Esophagus muscularis mucosa (tissue), 4 donors: ENCODE results near the gene PARD3B. TPM values are rescaled to one million over a fixed set of nuclear protein-coding genes. Genes with fewer than 3 reads are reported as not detected.
"Not testable (repeated sequence)": the region's sequence is repeated elsewhere in the genome, so short reads cannot be mapped to it uniquely, and the experiment has no call there.

Source experiments
- DNase-seq: peaks from one replicate; pipeline ENCODE4 v3.0.0-alpha.2; 2017; ENCODE audit errors: extremely low spot score
- H3K27ac ChIP-seq, 4 donors: fragments of 200-600 bp; sonication (generic); replicated peaks in 1 of 4; 1 replicate in 3 of 4; 2 replicates in 1 of 4; pipeline ENCODE4 v1.5.1; 2016 to 2019; ENCODE audit warnings: mild to moderate bottlenecking in 1 of 4
- H3K27me3 ChIP-seq, 4 donors: fragments of 200-600 bp; sonication (generic); one replicate each; pipeline versions ENCODE4 v1.5.1 to v1.6.0; 2016 to 2019
- H3K36me3 ChIP-seq, 4 donors: fragments of 200-600 bp; sonication (generic); one replicate each; pipeline ENCODE4 v1.5.1; 2016 to 2019
- H3K4me1 ChIP-seq, 4 donors: fragments of 200-600 bp; sonication (generic); one replicate each; pipeline ENCODE4 v1.5.1; 2016 to 2019
- H3K4me3 ChIP-seq, 4 donors: fragments of 200-600 bp; sonication (generic); 1 replicate in 2 of 4; 2 replicates in 2 of 4; pipeline ENCODE4 v1.5.1; 2016 to 2019; ENCODE audit warnings: mild to moderate bottlenecking in 4 of 4, moderate library complexity in 1 of 4
- H3K9me3 ChIP-seq, 4 donors: fragments of 200-600 bp; sonication (generic); 1 replicate in 3 of 4; 2 replicates in 1 of 4; pipeline ENCODE4 v1.5.1; 2016 to 2019
- EP300 ChIP-seq: sonication (generic); formaldehyde crosslinking; IDR thresholded peaks from one replicate; pipeline ENCODE4 v1.6.1; 2017; ENCODE audit warnings: antibody characterized with exemption
- POLR2A ChIP-seq: fragments of 450-650 bp; IDR thresholded peaks from one replicate; pipeline ENCODE4 v1.6.1; 2017; ENCODE audit warnings: antibody characterized with exemption, moderate library complexity, mild to moderate bottlenecking, low read depth
- POLR2AphosphoS5 ChIP-seq, 2 donors: sonication (generic); formaldehyde crosslinking; IDR thresholded peaks; one replicate each; pipeline ENCODE4 v1.6.1; 2017; ENCODE audit warnings: antibody characterized with exemption in 2 of 2
- WGBS: methylation state at CpG from one replicate; pipeline ENCODE4 v1.1.5; 2018; 5-methylcytosine and 5-hydroxymethylcytosine counted together
- intact Hi-C: fragments of 100-400 bp; cut with DNase I; formaldehyde crosslinking; loops from one replicate; pipeline ENCODE4 v1.15.1; 2023
- total RNA-seq, 4 donors: library from RNA; depleted of rRNA; stranded (reverse); fragments of >200 nt; gene quantifications; one replicate each; pipeline versions ENCODE4 v1.1.0 to v1.2.1, GENCODE V29; 2016
- TF ChIP-seq, protein P1 (sequence below), 3 experiments: fragments of 200-600 bp in 2 of 3; fragments of 450-650 bp in 1 of 3; sonication (generic) in 2 of 3; IDR thresholded peaks; one replicate each; pipeline ENCODE4 v1.5.1; 2017 to 2019; ENCODE audit warnings: antibody characterized with exemption in 3 of 3, mild to moderate bottlenecking in 2 of 3, moderate library complexity in 1 of 3

PARD3B gene
- total RNA-seq, 4 donors from 2014 or later = 24.2 to 40.8 (median 32.5) TPM

DNA sequence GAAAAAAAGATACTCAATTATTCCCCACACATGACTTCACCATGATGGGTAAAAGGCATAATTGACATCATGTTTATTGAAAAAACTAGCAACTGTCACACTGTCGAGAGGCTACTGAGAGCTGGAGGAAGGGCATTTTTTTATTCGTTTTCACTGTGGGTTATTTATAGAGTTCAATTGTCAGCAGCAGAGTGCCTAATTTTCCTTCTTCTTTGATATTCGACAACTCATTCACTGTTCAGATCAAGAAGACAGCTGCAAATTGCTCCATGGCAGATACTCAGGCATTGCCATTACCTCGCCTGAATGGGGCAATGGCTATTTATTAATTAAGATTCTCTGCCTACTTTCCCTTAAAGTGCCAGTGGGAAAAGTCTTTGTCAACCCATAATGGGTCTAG is 939.5 kb downstream of the PARD3B start:
- Histone ChIP-seq H3K9me3 (no peaks in the 10 kb centered on the region), H3K4me1 (peaks cover 0 to 20% (median 0%) of the 10 kb centered on the region in 4 donors), H3K27me3 (no peaks in the 10 kb centered on the region), H3K4me3 (no peak overlapping the region), H3K27ac (no peak overlapping the region), H3K36me3 (no peaks in the 10 kb centered on the region)
- 65% methylated on average over 4 of the region's 4 CpGs for WGBS
- no peak for DNase-seq
- intact Hi-C loops = no loop called here
- no peak for TF ChIP-seq POLR2A
- no peak for TF ChIP-seq POLR2AphosphoS5 (IDR thresholded peaks at IDR 0.05)
- TF ChIP-seq, protein P1, sequence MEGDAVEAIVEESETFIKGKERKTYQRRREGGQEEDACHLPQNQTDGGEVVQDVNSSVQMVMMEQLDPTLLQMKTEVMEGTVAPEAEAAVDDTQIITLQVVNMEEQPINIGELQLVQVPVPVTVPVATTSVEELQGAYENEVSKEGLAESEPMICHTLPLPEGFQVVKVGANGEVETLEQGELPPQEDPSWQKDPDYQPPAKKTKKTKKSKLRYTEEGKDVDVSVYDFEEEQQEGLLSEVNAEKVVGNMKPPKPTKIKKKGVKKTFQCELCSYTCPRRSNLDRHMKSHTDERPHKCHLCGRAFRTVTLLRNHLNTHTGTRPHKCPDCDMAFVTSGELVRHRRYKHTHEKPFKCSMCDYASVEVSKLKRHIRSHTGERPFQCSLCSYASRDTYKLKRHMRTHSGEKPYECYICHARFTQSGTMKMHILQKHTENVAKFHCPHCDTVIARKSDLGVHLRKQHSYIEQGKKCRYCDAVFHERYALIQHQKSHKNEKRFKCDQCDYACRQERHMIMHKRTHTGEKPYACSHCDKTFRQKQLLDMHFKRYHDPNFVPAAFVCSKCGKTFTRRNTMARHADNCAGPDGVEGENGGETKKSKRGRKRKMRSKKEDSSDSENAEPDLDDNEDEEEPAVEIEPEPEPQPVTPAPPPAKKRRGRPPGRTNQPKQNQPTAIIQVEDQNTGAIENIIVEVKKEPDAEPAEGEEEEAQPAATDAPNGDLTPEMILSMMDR (IDR thresholded peaks at IDR 0.05) = no peak
- no peak for TF ChIP-seq EP300

DNA sequence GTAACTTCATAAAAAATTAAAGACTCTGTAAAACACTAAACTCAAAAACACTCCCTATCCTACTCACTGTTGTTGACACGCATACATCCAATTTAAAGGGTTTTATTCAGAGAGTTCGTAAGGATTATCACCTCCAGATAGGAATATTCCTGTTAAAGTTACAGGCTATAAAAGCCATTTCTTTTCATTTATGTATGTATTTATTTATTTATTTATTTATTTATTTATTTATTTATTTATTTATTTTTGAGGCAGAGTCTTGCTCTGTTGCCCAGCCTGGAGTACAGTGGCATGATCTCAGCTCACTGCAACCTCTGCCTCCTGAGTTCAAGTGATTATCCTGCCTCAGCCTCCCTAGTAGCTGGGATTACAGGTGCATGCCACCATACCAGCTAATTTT is 948.3 kb downstream of the PARD3B start:
- H3K4me1 ChIP-seq, H3K9me3 ChIP-seq, DNase-seq, H3K27ac ChIP-seq, H3K27me3 ChIP-seq, intact Hi-C loops, H3K4me3 ChIP-seq, H3K36me3 ChIP-seq: not testable (repeated sequence)
- WGBS = 97% methylated on average over 2 of the region's 2 CpGs

DNA sequence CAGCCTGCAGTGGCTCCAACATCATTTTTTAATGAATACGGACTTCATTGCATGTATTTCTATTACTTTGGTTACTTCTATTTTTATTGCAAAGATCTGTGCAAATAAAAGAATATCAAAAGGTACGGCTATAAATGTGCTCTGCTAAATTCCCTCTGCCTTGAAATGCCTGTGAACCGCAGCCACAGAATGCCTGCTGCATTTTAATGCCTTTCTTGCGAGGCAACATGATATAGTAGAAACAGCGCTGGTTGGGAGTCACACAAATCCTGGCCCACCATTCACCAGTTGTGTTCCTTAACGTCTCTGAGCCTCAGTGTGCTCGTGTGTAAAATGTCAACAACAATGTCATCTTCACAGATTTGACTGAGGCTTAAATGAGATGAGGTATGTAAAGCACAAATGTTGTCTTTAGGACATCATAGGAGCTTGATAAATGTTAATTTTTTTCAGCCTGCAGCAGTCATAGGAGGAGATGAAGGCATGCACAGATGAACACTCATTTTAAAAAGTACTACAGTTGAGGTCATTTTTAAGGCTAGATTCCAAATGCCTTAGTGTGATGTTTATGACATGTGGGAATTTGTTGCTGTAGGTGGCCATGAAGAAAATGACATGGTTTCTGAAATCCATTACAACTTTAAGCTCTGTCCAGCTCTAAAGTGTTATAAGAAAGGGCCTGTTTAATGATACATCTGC is 949.4 kb downstream of the PARD3B start:
- Histone ChIP-seq H3K9me3 (no peaks in the 10 kb centered on the region), H3K27ac (no peak overlapping the region), H3K36me3 (peaks cover 0 to under 1% (median 0%) of the 10 kb centered on the region in 4 donors), H3K27me3 (no peaks in the 10 kb centered on the region), H3K4me3 (no peak overlapping the region), H3K4me1 (no peaks in the 10 kb centered on the region)
- no peak for DNase-seq
- intact Hi-C loops = no loop called here
- 84% methylated on average over 7 of the region's 7 CpGs for WGBS
- TF ChIP-seq POLR2A (no peak), EP300 (no peak), POLR2AphosphoS5 (IDR thresholded peaks at IDR 0.05) (no peak)
- TF ChIP-seq, protein P1 (IDR thresholded peaks at IDR 0.05) = no peak

DNA sequence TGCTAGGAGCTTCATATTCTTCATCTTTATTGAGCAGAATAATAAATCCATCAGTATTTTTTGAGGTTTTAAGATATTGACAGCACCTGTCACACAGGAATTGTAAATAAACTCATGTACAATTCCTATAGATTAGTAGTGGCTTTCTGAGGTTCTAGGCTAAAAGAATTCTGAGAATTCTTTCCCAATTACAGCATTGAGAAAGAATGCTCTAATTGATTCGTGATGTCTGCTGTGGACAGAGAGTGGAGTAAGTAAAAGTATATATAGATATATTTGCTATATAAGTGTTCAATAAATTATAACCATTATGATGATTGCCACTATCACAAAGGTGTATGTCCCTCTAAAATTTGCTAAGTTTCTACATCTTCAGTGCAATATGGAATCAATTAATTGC is 950.5 kb downstream of the PARD3B start:
- Histone ChIP-seq H3K36me3 (peaks cover 0 to 5% (median 2%) of the 10 kb centered on the region in 4 donors), H3K27ac (no peak overlapping the region), H3K4me3 (no peak overlapping the region), H3K27me3 (no peaks in the 10 kb centered on the region), H3K4me1 (no peaks in the 10 kb centered on the region), H3K9me3 (no peaks in the 10 kb centered on the region)
- 83% methylated on average over 1 of the region's 1 CpG for WGBS
- TF ChIP-seq POLR2AphosphoS5 (IDR thresholded peaks at IDR 0.05) (no peak), POLR2A (no peak), EP300 (no peak)
- TF ChIP-seq, protein P1 (IDR thresholded peaks at IDR 0.05) = no peak
- DNase-seq = no peak
- intact Hi-C loops = no loop called here

DNA sequence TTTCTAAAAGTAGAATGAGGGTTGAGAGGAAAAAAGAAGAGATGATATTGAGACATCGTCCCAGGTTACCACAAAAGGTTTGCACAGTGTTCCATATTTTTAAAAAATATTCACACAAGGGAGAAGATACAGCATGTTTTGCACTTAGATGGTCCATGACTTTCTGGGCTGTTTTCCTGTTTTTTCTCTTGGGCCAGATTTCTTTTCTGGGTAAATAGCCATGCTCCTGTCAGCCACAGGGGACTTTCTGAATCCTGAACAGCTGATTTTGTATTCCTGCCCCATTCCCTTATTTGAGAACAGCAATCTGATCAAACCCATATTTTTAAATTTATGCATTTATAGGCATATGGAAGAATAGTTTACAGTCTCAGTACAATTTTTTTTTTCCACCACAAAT is 951.1 kb downstream of the PARD3B start:
- no peaks in the 10 kb centered on the region for H3K4me1 ChIP-seq
- H3K27ac ChIP-seq = no peak overlapping the region
- WGBS = 93% methylated on average over 1 of the region's 1 CpG
- no peak overlapping the region for H3K4me3 ChIP-seq
- DNase-seq = no peak
- TF ChIP-seq POLR2AphosphoS5 (IDR thresholded peaks at IDR 0.05) (no peak), EP300 (no peak), POLR2A (no peak)
- TF ChIP-seq, protein P1 (IDR thresholded peaks at IDR 0.05) = no peak
- intact Hi-C loops = no loop called here
- no peaks in the 10 kb centered on the region for H3K27me3 ChIP-seq
- H3K9me3 ChIP-seq = no peaks in the 10 kb centered on the region
- H3K36me3 ChIP-seq = peaks cover 0 to 10% (median 3%) of the 10 kb centered on the region in 4 donors
